Muscle layer of colon (tissue), 2 donors: ENCODE measurements around the gene ASPSCR1.

Experiments
- H3K27ac ChIP-seq: one replicate; pipeline ENCODE4 v1.7.0; 2013; ENCODE audit warnings: low read depth, mild to moderate bottlenecking, low read length, moderate library complexity
- H3K27me3 ChIP-seq, 2 donors: one replicate each; pipeline ENCODE4 v1.7.0; 2013; ENCODE audit warnings: low read length in 2 of 2, mild to moderate bottlenecking in 2 of 2; ENCODE audit not compliant: insufficient read depth in 2 of 2, control insufficient read depth in 1 of 2
- H3K36me3 ChIP-seq: one replicate; pipeline ENCODE4 v1.7.0; 2013; ENCODE audit warnings: mild to moderate bottlenecking, low read length; ENCODE audit not compliant: insufficient read depth
- H3K4me1 ChIP-seq: one replicate; pipeline ENCODE4 v1.7.0; 2013; ENCODE audit warnings: mild to moderate bottlenecking, low read length; ENCODE audit not compliant: insufficient read depth
- H3K4me3 ChIP-seq, 2 donors: one replicate each; pipeline ENCODE4 v1.7.0; 2013; ENCODE audit warnings: low read length in 2 of 2, low read depth in 1 of 2, mild to moderate bottlenecking in 1 of 2, moderate library complexity in 1 of 2
- H3K9ac ChIP-seq: one replicate; pipeline ENCODE4 v1.7.0; 2013; ENCODE audit warnings: low read length
- H3K9me3 ChIP-seq: one replicate; pipeline ENCODE4 v1.7.0; 2013; ENCODE audit warnings: mild to moderate bottlenecking, low read length
- donor health status: abdominal sarcoma.
- donor health status: Adenocarcinoma of cecum.

The ASPSCR1 gene

GRCh38 chr17:81993729-81994592 is 16.5 kb downstream of the ASPSCR1 start:
- Histone ChIP-seq H3K4me1 (peaks cover 17% of the 10 kb centered on the region), H3K4me3 (no peak overlapping the region), H3K9me3 (no peaks in the 10 kb centered on the region), H3K27me3 (no peaks in the 10 kb centered on the region), H3K9ac (no peak overlapping the region), H3K36me3 (no peaks in the 10 kb centered on the region), H3K27ac (no peak overlapping the region)

- H3K9ac ChIP-seq: no peak overlapping the region
- no peak overlapping the region for H3K27ac ChIP-seq
These were observed 17.4 kb downstream of the ASPSCR1 start for GRCh38 chr17:81994593-81995462.

DNA sequence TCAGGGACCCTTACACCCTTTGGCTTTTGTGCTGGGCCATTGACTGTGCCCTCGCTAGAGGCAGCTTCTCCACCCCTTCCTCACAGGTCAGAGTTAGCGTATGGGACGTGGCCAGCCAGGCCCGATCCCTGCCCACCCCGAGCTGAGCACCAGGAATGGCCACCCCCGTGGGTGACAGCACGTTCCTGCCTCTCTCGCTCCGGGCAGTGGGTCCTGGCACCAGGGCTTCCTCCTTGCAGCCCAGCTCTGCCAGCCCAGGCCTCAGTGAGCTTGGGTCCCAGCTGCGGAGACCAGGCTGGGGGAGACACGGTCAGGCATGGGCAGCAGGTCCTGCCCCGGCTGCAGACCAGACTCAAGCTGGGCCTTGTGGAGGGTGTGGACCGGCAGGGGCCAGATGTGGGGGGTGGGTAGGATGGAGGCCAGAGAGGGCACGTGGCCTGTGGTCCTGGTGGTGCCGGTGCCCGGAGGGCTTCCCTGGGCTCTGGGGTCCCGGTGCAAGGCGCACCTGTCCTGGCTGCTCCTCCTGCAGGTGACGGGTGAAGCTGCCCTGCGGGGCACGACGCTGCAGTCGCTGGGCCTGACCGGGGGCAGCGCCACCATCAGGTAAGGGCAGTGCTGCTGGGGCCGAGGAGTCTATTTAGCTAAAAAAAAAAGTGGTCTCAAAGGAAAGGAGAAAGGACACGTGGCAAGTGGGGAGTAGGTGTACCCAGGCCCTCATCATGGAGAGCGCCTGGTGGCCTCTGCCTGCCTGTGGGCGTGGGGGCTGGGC is 18.2 kb downstream of the ASPSCR1 start:
- no peaks in the 10 kb centered on the region for H3K9me3 ChIP-seq
- H3K27ac ChIP-seq: no peak overlapping the region
- no peak overlapping the region for H3K9ac ChIP-seq
- no peaks in the 10 kb centered on the region for H3K27me3 ChIP-seq
- H3K4me3 ChIP-seq: no peak overlapping the region
- no peaks in the 10 kb centered on the region for H3K36me3 ChIP-seq
- peaks cover 17% of the 10 kb centered on the region for H3K4me1 ChIP-seq

More at GRCh38 chr17:81994593-81995462, 17.4 kb downstream of the ASPSCR1 start:
- H3K4me3 ChIP-seq: no peak overlapping the region
- H3K4me1 ChIP-seq: peaks cover 17% of the 10 kb centered on the region
- H3K27me3 ChIP-seq: no peaks in the 10 kb centered on the region
- H3K9me3 ChIP-seq: no peaks in the 10 kb centered on the region
- no peaks in the 10 kb centered on the region for H3K36me3 ChIP-seq

DNA sequence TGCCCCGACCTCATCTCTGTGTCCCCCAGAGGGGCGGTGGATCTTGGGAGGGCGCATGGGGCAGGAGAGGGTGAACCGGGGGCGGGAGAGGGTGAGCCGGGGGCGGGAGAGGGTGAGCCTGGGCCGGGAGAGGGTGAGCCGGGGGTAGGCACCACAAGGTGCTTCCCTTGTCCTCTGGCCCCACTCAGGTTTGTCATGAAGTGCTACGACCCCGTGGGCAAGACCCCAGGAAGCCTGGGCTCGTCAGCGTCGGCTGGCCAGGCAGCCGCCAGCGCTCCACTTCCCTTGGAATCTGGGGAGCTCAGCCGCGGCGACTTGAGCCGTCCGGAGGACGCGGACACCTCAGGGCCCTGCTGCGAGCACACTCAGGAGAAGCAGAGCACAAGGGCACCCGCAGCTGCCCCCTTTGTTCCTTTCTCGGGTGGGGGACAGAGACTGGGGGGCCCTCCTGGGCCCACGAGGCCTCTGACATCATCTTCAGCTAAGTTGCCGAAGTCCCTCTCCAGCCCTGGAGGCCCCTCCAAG is 18.9 kb downstream of the ASPSCR1 start:
- Histone ChIP-seq H3K4me1 (peaks cover 13% of the 10 kb centered on the region), H3K9ac (no peak overlapping the region), H3K27ac (no peak overlapping the region), H3K9me3 (no peaks in the 10 kb centered on the region), H3K36me3 (no peaks in the 10 kb centered on the region), H3K4me3 (no peak overlapping the region), H3K27me3 (no peaks in the 10 kb centered on the region)

GRCh38 chr17:81996757-81997441 is 19.5 kb downstream of the ASPSCR1 start:
- Histone ChIP-seq H3K4me1 (peaks cover 10% of the 10 kb centered on the region), H3K9me3 (no peaks in the 10 kb centered on the region), H3K36me3 (no peaks in the 10 kb centered on the region), H3K9ac (no peak overlapping the region), H3K27me3 (no peaks in the 10 kb centered on the region), H3K27ac (no peak overlapping the region), H3K4me3 (no peak overlapping the region)

DNA sequence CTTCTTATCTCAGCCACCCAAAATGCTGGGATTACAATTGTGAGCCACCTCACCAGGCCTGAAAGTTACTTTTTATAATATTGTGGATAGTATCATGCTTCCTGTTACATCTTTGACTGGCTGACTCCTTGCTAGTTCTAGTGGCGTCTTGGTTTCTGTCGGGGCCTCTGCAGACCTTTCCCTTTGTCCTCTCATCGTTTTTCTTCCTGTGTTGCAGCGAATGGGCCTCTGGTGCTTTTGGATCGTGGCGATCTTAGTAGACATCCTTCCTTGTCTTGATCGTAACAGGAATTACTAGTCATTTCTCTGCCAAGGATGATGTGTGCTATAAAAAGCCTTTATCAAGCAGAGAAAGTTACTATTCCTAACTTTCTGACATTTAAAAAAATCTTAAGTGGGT is 20.8 kb downstream of the ASPSCR1 start:
- Histone ChIP-seq H3K27me3 (no peaks in the 10 kb centered on the region), H3K4me1 (peaks cover 6% of the 10 kb centered on the region), H3K4me3 (no peak overlapping the region), H3K36me3 (no peaks in the 10 kb centered on the region), H3K27ac (no peak overlapping the region), H3K9me3 (no peaks in the 10 kb centered on the region), H3K9ac (no peak overlapping the region)

DNA sequence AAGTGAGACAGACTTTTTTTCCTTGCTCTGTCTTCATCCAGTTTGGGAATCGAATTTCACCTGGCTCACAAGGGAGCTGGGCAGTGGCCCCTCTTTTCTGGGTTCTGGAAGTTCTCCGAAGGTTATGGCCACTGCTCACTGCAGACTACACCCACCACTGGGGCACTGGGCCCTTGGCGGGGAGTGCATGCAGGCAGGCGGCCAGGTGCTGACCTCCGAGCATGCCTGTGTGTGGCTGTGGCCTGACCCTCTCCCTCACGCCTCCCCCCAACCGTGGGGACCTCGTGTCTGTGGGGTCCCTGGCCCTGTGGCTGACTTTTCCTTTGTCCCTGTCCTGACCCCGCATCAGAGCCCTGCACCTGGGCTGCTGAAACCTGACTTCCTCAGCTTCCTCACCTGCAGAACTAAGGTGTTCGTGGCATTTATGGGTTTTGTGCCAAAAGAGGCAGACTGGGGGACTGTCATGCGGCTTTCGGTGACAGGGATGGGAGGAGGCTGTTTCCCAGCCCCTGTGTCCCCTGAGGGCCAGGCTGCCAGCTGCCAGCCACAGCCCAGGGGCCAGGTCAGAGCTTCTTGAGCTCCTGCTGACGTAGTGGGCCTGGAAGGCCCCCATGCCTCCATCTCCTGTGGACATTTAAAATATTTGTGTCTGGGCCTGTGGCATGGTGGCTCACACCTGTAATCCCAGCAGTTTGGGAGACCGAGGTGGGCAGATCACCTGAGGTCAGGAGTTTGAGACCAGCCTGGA is 21.4 kb downstream of the ASPSCR1 start:
- H3K4me3 ChIP-seq: no peak overlapping the region
- H3K9ac ChIP-seq: no peak overlapping the region
- H3K27me3 ChIP-seq: no peaks in the 10 kb centered on the region
- H3K9me3 ChIP-seq: no peaks in the 10 kb centered on the region
- H3K36me3 ChIP-seq: no peaks in the 10 kb centered on the region
- H3K4me1 ChIP-seq: peaks cover 11% of the 10 kb centered on the region
- H3K27ac ChIP-seq: no peak overlapping the region

- Histone ChIP-seq H3K4me1 (peaks cover 18% of the 10 kb centered on the region), H3K27ac (no peak overlapping the region)
These were observed 22.2 kb downstream of the ASPSCR1 start for GRCh38 chr17:81999587-81999975.

DNA sequence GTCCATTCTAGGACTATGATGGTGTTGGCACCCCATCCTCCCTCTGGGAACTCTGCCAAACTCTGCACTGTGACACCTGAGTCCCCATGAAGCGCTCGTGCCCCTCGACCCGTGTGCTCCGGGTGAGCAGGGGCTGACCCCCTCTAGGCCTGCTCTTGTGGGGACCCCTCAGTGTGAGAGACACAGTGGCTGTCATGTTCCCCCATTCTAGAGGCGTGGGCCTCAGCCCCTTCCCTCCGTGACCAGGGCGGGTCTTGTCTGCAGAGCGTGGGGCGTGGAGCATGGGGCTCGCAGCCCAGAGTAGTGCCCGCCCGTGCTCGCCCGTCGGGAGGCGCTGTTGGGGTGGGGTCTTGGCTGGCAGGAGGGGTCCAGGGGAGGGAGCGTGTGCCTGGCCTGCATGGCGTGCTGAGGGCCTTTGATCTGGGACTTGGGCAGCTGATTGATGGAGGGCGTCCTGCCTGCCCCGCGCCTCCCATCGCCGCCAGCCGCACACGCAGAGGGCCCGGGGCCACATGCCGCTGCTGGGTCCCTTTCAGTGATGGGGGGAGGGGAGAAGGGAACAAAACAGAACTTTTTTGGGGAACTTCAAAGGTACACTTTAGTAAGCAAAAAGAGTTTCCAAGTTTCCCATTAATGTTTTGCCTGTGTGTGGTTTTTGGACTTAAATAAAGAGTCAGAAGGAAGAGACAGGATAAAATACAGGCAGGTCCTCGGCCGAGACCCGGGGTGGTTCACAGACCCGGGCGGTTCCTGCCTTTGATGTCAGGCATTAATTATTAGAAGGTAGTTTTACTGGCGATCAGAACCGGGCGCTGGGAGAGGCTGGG is 22.8 kb downstream of the ASPSCR1 start:
- Histone ChIP-seq H3K4me3 (no peak overlapping the region), H3K9ac (no peak overlapping the region), H3K4me1 (peaks cover 19% of the 10 kb centered on the region), H3K9me3 (no peaks in the 10 kb centered on the region), H3K36me3 (no peaks in the 10 kb centered on the region), H3K27me3 (no peaks in the 10 kb centered on the region), H3K27ac (no peak overlapping the region)

More at GRCh38 chr17:81999587-81999975, 22.2 kb downstream of the ASPSCR1 start:
- no peaks in the 10 kb centered on the region for H3K9me3 ChIP-seq
- H3K4me3 ChIP-seq: no peak overlapping the region
- H3K9ac ChIP-seq: no peak overlapping the region
- H3K27me3 ChIP-seq: no peaks in the 10 kb centered on the region
- H3K36me3 ChIP-seq: no peaks in the 10 kb centered on the region
